Common myeloid progenitor, CD34-positive (primary cell): Measurements from ENCODE around the gene EMSY.

Experiments used
- CTCF ChIA-PET: fragments of 350-600 bp; sonication (Branson Sonifier 250); formaldehyde crosslinking; loops from one replicate; lab custom pipeline; 2021; ENCODE audit warnings: antibody characterized with exemption; lab: Charles Lee
- POLR2A ChIA-PET: fragments of 350-600 bp; sonication (Branson Sonifier 250); formaldehyde crosslinking; loops from one replicate; lab custom pipeline; 2021; ENCODE audit warnings: antibody characterized with exemption; lab: Charles Lee
- DNase-seq, 3 donors: peaks; one replicate each; pipeline versions ENCODE4 v3.0.0 to v3.0.0-alpha.2; 2013
- H3K27ac ChIP-seq, 2 experiments: 1 replicate in 1 of 2; 2 replicates in 1 of 2; pipeline ENCODE4 v1.7.0; 2013; ENCODE audit warnings: inconsistent platforms in 2 of 2, low read length in 2 of 2, mild to moderate bottlenecking in 2 of 2, low read depth in 1 of 2, moderate library complexity in 1 of 2; ENCODE audit not compliant: severe bottlenecking in 2 of 2, insufficient read depth in 1 of 2, poor library complexity in 1 of 2
- H3K27me3 ChIP-seq, 5 experiments: replicated peaks in 2 of 5; 1 replicate in 3 of 5; 2 replicates in 2 of 5; pipeline versions ENCODE4 v1.6.1 to v1.7.0; 2013; ENCODE audit warnings: low read length in 4 of 5, mild to moderate bottlenecking in 2 of 5, moderate library complexity in 2 of 5, inconsistent platforms in 1 of 5; ENCODE audit not compliant: insufficient read depth in 5 of 5, control insufficient read depth in 4 of 5
- H3K36me3 ChIP-seq, 4 experiments: 1 replicate in 2 of 4; 2 replicates in 2 of 4; pipeline versions ENCODE4 v1.6.1 to v1.7.0; 2013; ENCODE audit warnings: low read length in 3 of 4, control low read depth in 1 of 4, mild to moderate bottlenecking in 1 of 4; ENCODE audit not compliant: control insufficient read depth in 4 of 4, insufficient read depth in 4 of 4
- H3K4me1 ChIP-seq, 4 experiments: 1 replicate in 3 of 4; 2 replicates in 1 of 4; pipeline versions ENCODE4 v1.6.1 to v1.7.1; 2013; ENCODE audit warnings: low read length in 3 of 4, mild to moderate bottlenecking in 3 of 4, control low read depth in 1 of 4, inconsistent platforms in 1 of 4, moderate library complexity in 1 of 4; ENCODE audit not compliant: control insufficient read depth in 4 of 4, insufficient read depth in 4 of 4; ENCODE audit errors: control extremely low read depth in 1 of 4
- H3K4me3 ChIP-seq, 7 experiments: 1 replicate in 4 of 7; 2 replicates in 3 of 7; pipeline versions ENCODE4 v1.5.1 to v1.7.0; 2013; ENCODE audit warnings: mild to moderate bottlenecking in 7 of 7, low read length in 6 of 7, moderate library complexity in 6 of 7, inconsistent platforms in 2 of 7, low read depth in 2 of 7, control low read depth in 1 of 7; ENCODE audit not compliant: insufficient read depth in 4 of 7, control insufficient read depth in 1 of 7; ENCODE audit errors: extremely low read depth in 1 of 7
- H3K9me3 ChIP-seq, 5 experiments: 1 replicate in 4 of 5; 2 replicates in 1 of 5; pipeline versions ENCODE4 v1.6.1 to v1.7.1; 2013; ENCODE audit warnings: low read length in 4 of 5, mild to moderate bottlenecking in 2 of 5, inconsistent platforms in 1 of 5, low read depth in 1 of 5, moderate library complexity in 1 of 5; ENCODE audit not compliant: control insufficient read depth in 4 of 5, insufficient read depth in 2 of 5; ENCODE audit errors: control extremely low read depth in 1 of 5
- WGBS: methylation state at CpG from one replicate; pipeline ENCODE4 v1.1.5; 2013; ENCODE audit not compliant: insufficient coverage; 5-methylcytosine and 5-hydroxymethylcytosine counted together

Gene EMSY

GRCh38 chr11:76574406-76574805, 129.6 kb downstream of the EMSY start:
- Histone ChIP-seq H3K27me3 (no peaks in the 10 kb centered on the region), H3K4me3 (no peak overlapping the region), H3K27ac (no peak overlapping the region), H3K9me3 (peaks cover 0 to 2% (median 0%) of the 10 kb centered on the region in 5 experiments), H3K36me3 (no peaks in the 10 kb centered on the region), H3K4me1 (peaks cover 0 to 5% (median 0%) of the 10 kb centered on the region in 4 experiments)
- CTCF ChIA-PET = no interaction called here
- no peak for DNase-seq
- POLR2A ChIA-PET = no interaction called here
- 100% methylated on average over 2 of the region's 2 CpGs for WGBS

- H3K27ac ChIP-seq = no peak overlapping the region
- peaks cover 0 to 2% (median 0%) of the 10 kb centered on the region in 5 experiments for H3K9me3 ChIP-seq
- ChIA-PET POLR2A (no interaction called here), CTCF (interaction anchor here (1.6 kb wide), 1 partner anchor 11 kb away, joined by 3 read pairs; no protein-coding TSS in a partner anchor)
- no peak overlapping the region for H3K4me3 ChIP-seq
- no peaks in the 10 kb centered on the region for H3K27me3 ChIP-seq
- WGBS = 88% methylated on average over 1 of the region's 1 CpG
- H3K36me3 ChIP-seq = no peaks in the 10 kb centered on the region
- peaks cover 0 to 5% (median 0%) of the 10 kb centered on the region in 4 experiments for H3K4me1 ChIP-seq
- DNase-seq = no peak
These were observed 130.1 kb downstream of the EMSY start for GRCh38 chr11:76574879-76575278.

- WGBS = 95% methylated on average over 10 of the region's 12 CpGs
- Histone ChIP-seq H3K9me3 (peaks cover 0 to 2% (median 0%) of the 10 kb centered on the region in 5 experiments), H3K4me1 (peaks cover 0 to 5% (median 0%) of the 10 kb centered on the region in 4 experiments), H3K27ac (no peak overlapping the region), H3K4me3 (no peak overlapping the region), H3K27me3 (no peaks in the 10 kb centered on the region), H3K36me3 (no peaks in the 10 kb centered on the region)
- POLR2A ChIA-PET = interaction anchor here (1.5 kb wide), 1 partner anchor 12 kb away, joined by 5 read pairs; no protein-coding TSS in a partner anchor
- no peak for DNase-seq
- CTCF ChIA-PET = interaction anchor here (0.9 to 3.8 kb wide), 11 partner anchors 11 to 105 kb away, joined by 3 to 18 read pairs (median 4); partner anchors contain the start of gene LRRC32
These were observed 132.6 kb downstream of the EMSY start for GRCh38 chr11:76577226-76577920.

GRCh38 chr11:76577921-76578653, 133.3 kb downstream of the EMSY start:
- no peak for DNase-seq
- no peaks in the 10 kb centered on the region for H3K27me3 ChIP-seq
- WGBS = 100% methylated on average over 9 of the region's 11 CpGs
- H3K4me3 ChIP-seq = no peak overlapping the region
- peaks cover 0 to 5% (median 0%) of the 10 kb centered on the region in 4 experiments for H3K4me1 ChIP-seq
- POLR2A ChIA-PET = interaction anchor here (1.5 kb wide), 1 partner anchor 11 kb away, joined by 5 read pairs; no protein-coding TSS in a partner anchor
- CTCF ChIA-PET = interaction anchor here (0.9 to 3.8 kb wide), 11 partner anchors 9 to 104 kb away, joined by 3 to 18 read pairs (median 4); partner anchors contain the start of gene LRRC32
- H3K36me3 ChIP-seq = no peaks in the 10 kb centered on the region
- H3K9me3 ChIP-seq = peaks cover 0 to 2% (median 0%) of the 10 kb centered on the region in 5 experiments
- no peak overlapping the region for H3K27ac ChIP-seq

GRCh38 chr11:76578654-76579055, 133.8 kb downstream of the EMSY start:
- Histone ChIP-seq H3K27me3 (no peaks in the 10 kb centered on the region), H3K36me3 (no peaks in the 10 kb centered on the region), H3K4me1 (peaks cover 0 to 5% (median 0%) of the 10 kb centered on the region in 4 experiments), H3K9me3 (peaks cover 0 to 2% (median 0%) of the 10 kb centered on the region in 5 experiments), H3K4me3 (no peak overlapping the region), H3K27ac (no peak overlapping the region)
- WGBS = 95% methylated on average over 7 of the region's 11 CpGs
- DNase-seq = no peak
- CTCF ChIA-PET = interaction anchor here (1.3 to 3.8 kb wide), 6 partner anchors 10 to 104 kb away, joined by 4 to 18 read pairs (median 4); no protein-coding TSS in a partner anchor
- POLR2A ChIA-PET = interaction anchor here (1.5 kb wide), 1 partner anchor 11 kb away, joined by 5 read pairs; no protein-coding TSS in a partner anchor

- Histone ChIP-seq H3K36me3 (no peaks in the 10 kb centered on the region), H3K27ac (no peak overlapping the region), H3K4me1 (peaks cover 0 to 5% (median 0%) of the 10 kb centered on the region in 4 experiments), H3K27me3 (no peaks in the 10 kb centered on the region), H3K4me3 (no peak overlapping the region), H3K9me3 (peaks cover 0 to 2% (median 0%) of the 10 kb centered on the region in 5 experiments)
- 92% methylated on average over 13 of the region's 18 CpGs for WGBS
- no peak for DNase-seq
- POLR2A ChIA-PET = interaction anchor here (1.5 kb wide), 1 partner anchor 10 kb away, joined by 5 read pairs; no protein-coding TSS in a partner anchor
- CTCF ChIA-PET = interaction anchor here (1.3 to 3.8 kb wide), 4 partner anchors 9 to 32 kb away, joined by 4 to 18 read pairs (median 4); no protein-coding TSS in a partner anchor
These were observed 134.4 kb downstream of the EMSY start for GRCh38 chr11:76579056-76579751.
